HG03280 (cell line): ENCODE results near the gene EMC7.
"Not testable (repeated sequence)": the region's sequence is repeated elsewhere in the genome, so short reads cannot be mapped to it uniquely, and the experiment has no call there.

Source experiments
- ATAC-seq: cut with Tn5 transposase; IDR thresholded peaks from one replicate; pipeline ENCODE4 v1.9.1; 2021; ENCODE audit warnings: mild to moderate bottlenecking, moderate library complexity; ENCODE audit not compliant: unreplicated experiment

Gene EMC7

DNA sequence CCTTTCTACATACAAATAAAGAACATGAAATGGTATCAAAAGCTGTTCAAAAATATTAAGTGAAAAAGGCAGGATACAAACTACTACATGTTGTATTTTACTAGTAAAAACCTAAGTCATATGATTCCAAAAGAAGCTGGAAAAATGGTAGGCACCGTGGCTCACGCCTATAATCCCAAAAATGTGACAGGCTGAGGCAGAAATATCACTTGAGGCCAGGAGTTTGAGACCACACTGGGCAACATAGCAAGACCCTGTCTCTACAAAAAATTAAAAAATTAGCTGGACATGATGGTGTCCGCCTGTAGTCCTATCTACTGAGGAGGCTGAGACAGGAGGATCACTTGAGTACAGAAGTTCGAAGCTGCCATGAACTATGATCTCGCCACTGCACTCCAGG is 1.7 kb downstream of the EMC7 start:
- ATAC-seq = no peak

GRCh38 chr15:34085746-34086145 is 15.9 kb downstream of the EMC7 start:
- ATAC-seq = no peak

- no peak for ATAC-seq
Observed at GRCh38 chr15:34084086-34084485, 17.6 kb downstream of the EMC7 start.

DNA sequence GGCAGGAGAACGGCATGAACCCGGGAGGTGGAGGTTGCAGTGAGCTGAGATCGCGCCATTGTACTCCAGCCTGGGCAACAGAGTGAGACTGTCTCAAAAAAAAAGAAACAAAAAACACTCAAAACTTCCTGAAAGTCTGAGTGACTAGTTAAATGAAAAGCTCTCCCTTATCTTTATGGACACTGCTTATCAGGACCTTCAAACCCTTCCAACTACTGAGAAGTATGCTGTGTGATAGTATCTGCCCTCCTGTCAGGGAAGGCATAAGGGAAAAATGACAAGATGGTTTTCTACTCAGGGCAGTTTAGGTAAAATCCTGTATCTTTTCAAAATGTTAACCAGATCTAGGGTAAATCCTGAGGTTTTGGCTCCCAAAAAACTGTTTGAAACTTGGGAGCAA is 21.8 kb downstream of the EMC7 start:
- no peak for ATAC-seq

GRCh38 chr15:34078900-34079299 is 22.8 kb downstream of the EMC7 start:
- no peak for ATAC-seq

DNA sequence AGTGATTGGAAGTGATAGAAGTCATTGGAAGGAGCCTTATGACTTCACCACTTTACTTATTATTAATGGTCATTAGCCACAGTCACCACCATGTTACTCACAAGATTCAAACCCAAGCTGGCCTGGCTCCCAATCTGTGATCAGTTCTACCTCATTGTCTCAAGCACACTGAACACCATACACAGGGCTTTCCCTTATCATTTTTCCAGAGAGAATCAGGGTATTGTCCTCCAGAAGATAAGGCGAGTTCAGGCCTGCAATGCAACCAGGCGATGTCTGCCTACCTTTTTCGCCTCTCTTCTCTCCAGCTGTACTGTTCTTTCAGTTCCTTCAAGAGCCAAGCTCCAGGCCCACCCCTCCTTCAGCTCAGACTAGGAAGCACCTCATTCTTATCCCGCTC is 24.9 kb downstream of the EMC7 start:
- ATAC-seq = no peak

- no peak for ATAC-seq
Observed at GRCh38 chr15:34070003-34070402, 31.7 kb downstream of the EMC7 start.

DNA sequence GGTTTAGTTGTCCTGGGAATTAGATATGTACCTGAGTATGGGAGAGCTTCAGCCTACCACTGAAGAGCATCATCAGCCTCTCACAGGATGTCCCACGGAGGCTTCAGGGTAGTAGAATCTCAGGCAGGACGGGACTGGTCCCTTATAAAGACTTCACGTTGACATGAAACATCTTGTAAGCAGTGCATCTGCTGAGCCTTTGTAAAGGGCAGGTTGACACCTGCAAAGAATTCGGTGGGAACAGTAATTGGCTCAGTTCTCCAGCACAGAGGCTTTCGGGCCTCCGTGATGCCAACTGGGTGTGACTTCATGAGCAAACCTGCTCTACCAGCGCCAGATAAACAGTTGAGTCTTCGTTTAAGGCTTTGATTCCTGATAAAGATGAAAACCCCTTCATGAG is 35.7 kb downstream of the EMC7 start:
- ATAC-seq = no peak

GRCh38 chr15:34065261-34065660 is 36.4 kb downstream of the EMC7 start:
- ATAC-seq = no peak

GRCh38 chr15:34064438-34064837 is 37.2 kb downstream of the EMC7 start:
- ATAC-seq = no peak

DNA sequence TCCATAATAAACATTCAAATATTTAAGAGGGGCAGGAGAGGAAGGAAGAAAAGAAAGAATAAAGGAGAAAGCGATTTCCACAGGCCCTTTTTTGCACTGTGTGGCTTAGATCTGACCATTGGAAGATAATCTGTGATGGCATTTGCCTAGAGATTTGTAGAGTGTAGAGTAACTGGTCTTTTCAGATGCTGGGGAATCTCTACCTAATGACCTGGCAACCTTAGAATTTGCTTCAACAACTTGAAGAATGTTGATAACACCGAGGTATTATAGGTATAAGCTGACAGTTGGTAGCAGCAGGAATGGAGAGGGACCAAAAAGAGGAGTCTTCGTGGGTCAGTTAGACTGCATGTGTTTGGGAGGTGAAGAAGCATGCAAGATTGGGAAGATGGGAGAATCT is 41.7 kb downstream of the EMC7 start:
- ATAC-seq = no peak

GRCh38 chr15:34059476-34059875 is 42.2 kb downstream of the EMC7 start:
- no peak for ATAC-seq

DNA sequence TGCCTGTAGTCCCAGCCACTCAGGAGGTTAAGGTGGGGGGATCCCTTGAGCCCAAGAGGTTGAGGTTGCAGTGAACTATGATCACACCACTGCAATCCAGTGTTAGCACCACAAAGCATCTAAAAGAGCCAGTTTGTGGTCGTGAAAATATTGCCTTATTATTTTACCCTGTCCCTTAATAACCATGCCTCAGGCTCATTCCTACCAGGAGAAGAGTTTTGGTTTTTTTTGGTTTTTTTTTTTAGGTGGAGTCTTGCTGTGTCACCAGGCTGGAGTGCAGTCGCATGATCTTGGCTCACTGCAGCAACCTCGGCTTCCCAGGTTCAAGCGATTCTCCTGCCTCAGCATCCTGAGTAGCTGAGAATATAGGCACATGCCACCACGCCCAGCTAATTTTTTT is 44.8 kb downstream of the EMC7 start:
- no peak for ATAC-seq

DNA sequence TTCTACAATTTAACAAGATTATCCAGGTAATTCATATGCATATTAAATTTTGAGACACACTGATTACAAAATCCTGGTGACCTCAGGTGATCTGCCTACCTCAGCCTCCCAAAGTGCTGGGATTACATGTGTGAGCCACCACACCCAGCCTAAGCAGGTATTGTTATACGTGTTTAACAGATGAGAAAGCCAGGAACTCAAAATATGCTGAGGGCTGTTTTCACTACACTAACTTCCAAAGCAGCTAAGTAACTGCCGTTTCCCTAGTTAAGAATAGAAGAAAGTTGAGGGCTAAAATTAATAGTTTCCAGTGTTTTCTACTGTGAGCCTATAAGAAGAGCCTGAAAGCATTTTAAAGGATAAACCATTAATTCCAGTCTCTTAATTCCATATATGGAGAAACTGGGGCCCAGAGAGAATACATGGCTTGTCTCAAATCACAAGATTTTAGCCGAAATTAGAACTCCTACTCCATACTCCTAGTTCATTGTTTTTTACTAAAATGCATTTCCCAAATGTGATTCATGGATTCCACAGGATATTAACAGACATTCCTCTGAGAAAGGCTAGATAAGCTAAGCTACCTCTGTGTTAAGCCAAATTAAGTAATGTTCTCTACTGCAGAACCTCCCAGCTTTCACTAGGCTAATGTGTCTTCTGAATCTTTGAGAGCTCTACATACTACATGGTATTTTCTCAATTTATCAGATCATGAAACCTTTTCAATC is 45.6 kb downstream of the EMC7 start:
- ATAC-seq = no peak

DNA sequence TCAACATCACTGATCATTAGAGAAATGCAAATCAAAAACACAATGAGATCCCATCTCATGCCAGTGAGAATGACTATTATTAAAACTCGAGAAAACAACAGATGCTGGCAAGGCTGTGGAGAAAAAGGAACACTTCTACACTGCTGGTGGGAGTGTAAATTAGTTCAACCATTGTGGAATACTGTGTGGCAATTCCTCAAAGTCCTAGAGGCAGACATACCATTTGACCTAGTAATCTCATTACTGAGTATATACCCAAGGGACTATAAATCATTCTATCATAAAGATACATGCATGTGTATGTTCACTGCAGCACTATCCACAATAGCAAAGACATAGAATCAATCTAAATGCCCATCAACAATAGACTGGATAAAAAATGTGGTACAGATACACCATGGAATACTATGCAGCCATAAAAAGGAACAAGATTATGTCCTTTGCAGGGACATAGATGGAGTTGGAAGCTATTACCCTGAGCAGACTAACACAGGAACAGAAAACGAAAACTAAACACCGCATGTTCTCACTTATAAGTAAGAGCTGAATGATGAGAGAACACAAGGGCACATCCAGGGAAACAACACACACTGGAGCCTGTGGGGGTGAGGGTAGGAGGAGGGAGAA is 47.5 kb downstream of the EMC7 start:
- ATAC-seq = no peak

DNA sequence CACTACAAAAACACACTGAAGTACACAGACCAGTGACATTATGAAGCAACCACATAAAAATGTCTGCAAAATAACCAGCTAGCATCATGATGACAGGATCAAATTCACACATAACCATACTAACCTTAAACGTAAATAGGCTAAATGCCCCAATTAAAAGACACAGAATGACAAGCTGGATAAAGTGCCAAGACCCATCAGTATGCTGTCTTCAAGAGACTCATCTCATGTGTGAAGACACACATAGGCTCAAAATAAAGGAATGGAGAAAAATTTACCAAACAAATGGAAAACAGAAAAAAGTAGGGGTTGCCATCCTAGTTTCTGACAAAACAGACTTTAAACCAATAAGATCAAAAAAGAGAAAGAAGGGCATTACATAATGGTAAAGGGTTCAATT is 51.3 kb downstream of the EMC7 start:
- ATAC-seq = not testable (repeated sequence)

DNA sequence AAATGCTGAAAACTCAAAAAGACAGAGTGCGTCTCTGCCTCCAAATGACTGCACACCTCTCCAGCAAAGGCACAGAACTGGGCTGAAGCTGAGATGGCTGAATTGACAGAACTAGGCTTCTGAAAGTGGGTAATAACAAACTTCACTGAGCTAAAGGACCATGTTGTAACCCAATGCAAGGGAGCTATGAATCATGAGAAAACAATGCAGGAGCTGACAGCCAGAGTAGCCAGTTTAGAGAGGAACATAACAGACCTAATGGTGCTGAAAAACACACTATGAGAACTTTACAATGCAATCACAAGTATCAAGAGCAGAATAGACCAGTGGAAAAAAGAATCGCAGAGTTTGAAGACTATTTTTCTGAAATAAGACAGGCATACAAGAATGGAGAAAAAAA is 52.5 kb downstream of the EMC7 start:
- ATAC-seq = no peak

DNA sequence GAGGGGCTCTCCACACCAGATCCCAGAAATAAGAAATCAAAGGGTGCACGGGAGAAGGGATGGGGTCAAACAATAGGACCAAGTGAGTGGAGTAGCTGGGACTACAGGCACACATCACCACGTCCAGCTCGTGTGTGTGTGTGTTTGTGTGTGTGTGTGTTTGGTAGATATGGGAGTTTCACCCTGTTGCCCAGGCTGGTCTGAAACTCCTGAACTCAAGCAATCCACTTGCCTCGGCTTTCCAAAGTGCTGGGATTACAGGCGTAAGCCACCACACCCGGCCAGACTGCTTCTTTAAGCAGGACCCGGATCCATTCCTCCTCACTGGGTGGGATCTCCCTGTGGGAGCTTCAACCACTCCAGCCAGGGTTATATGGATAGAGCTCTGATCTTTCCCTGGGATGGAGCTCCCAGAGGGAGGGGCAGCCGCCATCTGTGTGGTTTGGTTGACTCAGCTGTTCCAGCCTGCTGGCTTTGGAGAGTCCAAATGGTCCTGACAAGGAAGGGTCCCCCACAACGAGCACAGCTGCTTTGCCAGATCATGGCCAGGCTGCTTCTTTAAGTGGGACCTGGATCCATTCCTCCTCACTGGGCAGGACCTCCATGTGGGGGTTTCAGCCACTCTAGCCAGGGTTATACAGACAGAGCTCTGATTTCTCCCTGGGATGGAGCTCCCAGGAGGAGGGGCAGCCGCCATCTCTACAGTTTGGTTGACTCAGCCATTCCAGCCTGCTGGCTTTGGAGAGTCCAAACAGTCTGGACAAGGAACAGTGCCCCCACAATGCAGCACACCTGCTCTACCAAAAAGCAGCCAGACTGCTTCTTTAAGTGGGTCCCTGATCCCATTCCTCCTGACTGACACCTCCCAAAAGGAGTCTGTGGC is 53.5 kb downstream of the EMC7 start:
- no peak for ATAC-seq

DNA sequence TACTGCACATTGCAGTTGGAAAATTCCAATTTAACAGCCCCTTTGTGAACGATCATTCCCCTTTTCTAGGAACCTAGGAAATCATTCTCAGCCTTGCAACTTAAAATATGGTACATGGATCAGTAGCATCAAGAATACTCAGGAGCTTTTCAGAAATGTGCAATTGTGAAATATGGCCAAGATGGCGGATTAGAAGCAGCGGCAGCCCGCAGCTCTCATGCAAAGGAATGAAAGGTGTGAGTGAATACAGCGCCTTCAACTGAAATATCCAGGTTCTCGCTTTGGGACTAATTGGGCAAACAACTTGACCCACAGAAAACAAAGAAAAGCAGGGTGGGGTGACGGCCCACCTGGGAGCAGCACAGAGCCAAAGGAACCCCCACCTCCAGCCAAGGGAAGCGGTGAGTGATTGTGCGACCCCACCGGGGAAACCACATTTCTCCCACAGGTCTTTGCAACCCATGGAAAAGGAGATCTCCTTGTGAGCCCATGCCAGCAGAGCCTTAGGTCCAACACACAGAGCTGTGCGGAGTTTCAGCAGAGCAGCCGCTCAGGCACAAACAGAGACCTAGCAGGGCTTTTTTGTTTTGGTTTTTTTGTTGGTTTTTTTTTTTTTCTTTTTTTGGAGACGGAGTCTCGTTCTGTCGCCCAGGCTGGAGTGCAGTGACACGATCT is 55.1 kb downstream of the EMC7 start:
- ATAC-seq = no peak

DNA sequence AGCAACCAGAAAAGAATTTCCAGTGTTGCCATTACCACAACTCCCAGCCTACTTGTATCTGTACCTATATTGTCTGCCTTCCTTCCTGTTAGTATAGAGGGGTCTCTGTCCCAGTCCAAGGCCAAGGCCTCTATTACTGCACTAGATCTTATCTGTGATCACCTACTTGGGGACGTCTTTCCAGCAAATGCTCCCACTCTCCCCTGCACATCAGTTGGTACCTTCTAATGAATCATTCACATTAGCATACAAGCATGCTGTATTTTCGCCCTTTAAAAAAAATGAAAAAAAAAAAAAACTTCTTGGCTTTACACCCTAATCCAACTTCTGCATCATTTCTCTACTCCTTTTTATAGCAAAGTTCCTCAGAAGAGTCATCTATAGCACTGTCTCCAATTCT is 57.8 kb downstream of the EMC7 start:
- no peak for ATAC-seq

- ATAC-seq = no peak
Observed at GRCh38 chr15:34043391-34043790, 58.3 kb downstream of the EMC7 start.

GRCh38 chr15:34039790-34040113 is 61.9 kb downstream of the EMC7 start:
- ATAC-seq = no peak
